Smooth muscle cell (in vitro differentiated cells): ENCODE measurements around the gene ZNF609. TPM values are rescaled to one million over a fixed set of nuclear protein-coding genes. Genes with fewer than 3 reads are reported as not detected.

ENCODE experiments used
- DNase-seq: peaks from one replicate; lab custom pipeline; 2025; ENCODE audit not compliant: unreplicated experiment; lab: John Stamatoyannopoulos, UW
- H2AFZ ChIP-seq: fragments of 200-600 bp; sonication (generic); 2 replicates; pipeline ENCODE4 v1.6.0; 2016; ENCODE audit warnings: antibody characterized with exemption, low read depth, mild to moderate bottlenecking
- H3F3A ChIP-seq: fragments of 200-600 bp; sonication (generic); 2 replicates; pipeline ENCODE4 v1.6.0; 2017; ENCODE audit warnings: antibody characterized with exemption, low read depth
- H3K27ac ChIP-seq: fragments of 200-600 bp; sonication (generic); 2 replicates; pipeline ENCODE4 v1.5.1; 2016; ENCODE audit warnings: low read depth, mild to moderate bottlenecking
- H3K27me3 ChIP-seq: fragments of 200-600 bp; sonication (generic); 2 replicates; pipeline ENCODE4 v1.6.1; 2016; ENCODE audit warnings: low read depth, mild to moderate bottlenecking
- H3K36me3 ChIP-seq: fragments of 200-600 bp; sonication (generic); 2 replicates; pipeline ENCODE4 v1.5.1; 2016; ENCODE audit warnings: low read depth
- H3K4me1 ChIP-seq: fragments of 200-600 bp; sonication (generic); 2 replicates; pipeline ENCODE4 v1.5.1; 2016; ENCODE audit warnings: low read depth
- H3K4me2 ChIP-seq: fragments of 200-600 bp; sonication (generic); 2 replicates; pipeline ENCODE4 v1.6.0; 2016; ENCODE audit warnings: mild to moderate bottlenecking
- H3K4me3 ChIP-seq: fragments of 200-600 bp; sonication (generic); 2 replicates; pipeline ENCODE4 v1.5.1; 2016; ENCODE audit warnings: mild to moderate bottlenecking
- H3K79me2 ChIP-seq: fragments of 200-600 bp; sonication (generic); 2 replicates; pipeline ENCODE4 v1.6.0; 2016; ENCODE audit warnings: low read depth, mild to moderate bottlenecking
- H3K9ac ChIP-seq: fragments of 200-600 bp; sonication (generic); 2 replicates; pipeline ENCODE4 v1.6.0; 2016; ENCODE audit warnings: low read depth
- H3K9me3 ChIP-seq: fragments of 200-600 bp; sonication (generic); replicated peaks from 2 replicates; pipeline ENCODE4 v1.5.1; 2016; ENCODE audit warnings: low read depth
- H4K20me1 ChIP-seq: fragments of 200-600 bp; sonication (generic); 2 replicates; pipeline ENCODE4 v1.6.0; 2016; ENCODE audit warnings: low read depth
- CTCF ChIP-seq: fragments of 200-600 bp; sonication (generic); IDR thresholded peaks from 2 replicates; pipeline ENCODE4 v1.5.1; 2017; ENCODE audit warnings: borderline replicate concordance, mild to moderate bottlenecking, antibody characterized with exemption; ENCODE audit not compliant: insufficient read depth, poor library complexity, severe bottlenecking
- WGBS: methylation state at CpG from one replicate; pipeline ENCODE4 v1.1.7; 2016; ENCODE audit warnings: low lambda C conversion rate; 5-methylcytosine and 5-hydroxymethylcytosine counted together
- polyA plus RNA-seq: library from polyadenylated mRNA; unstranded; fragments of >200 nt; fragmentation: Nextera tagmentation; extraction: Ambion mirVana; gene quantifications from 2 replicates; pipeline ENCODE4 v1.2.1, GENCODE V29; 2016
- total RNA-seq: library from RNA; depleted of rRNA; stranded (reverse); fragments of >200 nt; gene quantifications from 2 replicates; pipeline ENCODE4 v1.2.3, GENCODE V29; 2014

Gene ZNF609
- total and polyA plus RNA-seq, 2 experiments from 2014 or later: 9.9 to 15.6 TPM

DNA sequence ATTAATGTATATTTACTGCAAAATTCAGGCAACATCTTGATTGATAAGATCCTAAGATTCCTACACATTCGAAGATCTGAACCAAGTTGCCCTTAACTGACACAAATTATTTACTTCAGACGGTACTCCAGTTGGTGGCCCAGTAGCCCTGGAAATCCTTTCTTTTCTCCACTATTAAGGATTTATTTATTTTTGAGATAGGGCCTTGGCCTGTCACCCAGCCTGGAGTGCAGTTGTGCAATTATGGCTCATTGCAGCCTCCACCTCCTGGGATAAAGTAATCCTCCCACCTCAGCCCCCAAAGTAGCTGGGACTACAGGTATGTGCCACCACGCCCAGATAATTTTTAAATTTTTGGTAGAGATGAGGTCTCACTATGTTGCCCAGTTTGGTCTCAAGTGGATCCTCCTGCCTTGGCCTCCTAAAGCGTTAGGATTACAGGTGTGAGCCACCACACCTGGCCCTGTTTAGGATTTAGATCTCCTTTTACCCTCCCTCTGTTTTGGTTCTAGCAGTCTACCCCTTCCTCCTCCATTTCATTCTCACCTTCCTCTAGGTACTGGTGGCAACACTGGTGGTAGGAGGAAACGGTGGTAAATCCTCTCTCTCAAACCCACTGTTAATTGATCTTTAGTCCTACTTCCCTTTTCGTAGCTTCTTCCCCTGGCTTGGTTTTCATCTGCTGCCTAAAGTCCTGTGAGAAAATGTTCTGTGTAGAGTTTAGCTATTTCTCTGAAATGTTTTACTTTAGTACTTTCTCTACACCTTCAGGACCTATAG lies 12.7 kb upstream of the ZNF609 start:
- H3K27ac ChIP-seq: no peak overlapping the region
- H3K4me1 ChIP-seq: peaks cover 17% of the 10 kb centered on the region
- TF ChIP-seq CTCF: no peak
- no peak overlapping the region for H3K4me3 ChIP-seq
- no peaks in the 10 kb centered on the region for H3F3A ChIP-seq
- H3K79me2 ChIP-seq: no peaks in the 10 kb centered on the region
- no peaks in the 10 kb centered on the region for H3K27me3 ChIP-seq
- H3K9me3 ChIP-seq: no peaks in the 10 kb centered on the region
- DNase-seq: no peak
- WGBS: 98% methylated on average over 6 of the region's 6 CpGs
- peaks cover 20% of the 10 kb centered on the region for H4K20me1 ChIP-seq
- H2AFZ ChIP-seq: no peak overlapping the region
- H3K4me2 ChIP-seq: no peak overlapping the region
- H3K36me3 ChIP-seq: no peaks in the 10 kb centered on the region
- H3K9ac ChIP-seq: no peak overlapping the region

- no peak overlapping the region for H3K4me2 ChIP-seq
- H3K4me1 ChIP-seq: peaks cover 37% of the 10 kb centered on the region
- H2AFZ ChIP-seq: no peak overlapping the region
- WGBS: 93% methylated on average over 6 of the region's 6 CpGs
- no peak overlapping the region for H3K9ac ChIP-seq
- H3K79me2 ChIP-seq: no peaks in the 10 kb centered on the region
- no peaks in the 10 kb centered on the region for H3K36me3 ChIP-seq
- DNase-seq: no peak
- no peak overlapping the region for H3K27ac ChIP-seq
- H3K27me3 ChIP-seq: no peaks in the 10 kb centered on the region
- no peak for TF ChIP-seq CTCF
- no peaks in the 10 kb centered on the region for H3K9me3 ChIP-seq
- no peak overlapping the region for H3K4me3 ChIP-seq
- peaks cover 5% of the 10 kb centered on the region for H3F3A ChIP-seq
- H4K20me1 ChIP-seq: peaks cover 9% of the 10 kb centered on the region
Measured at GRCh38 chr15:64452988-64453688, 7.2 kb upstream of the ZNF609 start.

- no peak overlapping the region for H3K27ac ChIP-seq
- H3K4me1 ChIP-seq: peaks cover 37% of the 10 kb centered on the region
- H4K20me1 ChIP-seq: peaks cover 9% of the 10 kb centered on the region
- TF ChIP-seq CTCF: no peak
- no peak overlapping the region for H3K4me3 ChIP-seq
- H3F3A ChIP-seq: peaks cover 5% of the 10 kb centered on the region
- H2AFZ ChIP-seq: no peak overlapping the region
- H3K36me3 ChIP-seq: no peaks in the 10 kb centered on the region
- H3K9me3 ChIP-seq: no peaks in the 10 kb centered on the region
- no peaks in the 10 kb centered on the region for H3K79me2 ChIP-seq
- no peak for DNase-seq
- H3K4me2 ChIP-seq: no peak overlapping the region
- WGBS: 100% methylated on average over 1 of the region's 1 CpG
- H3K27me3 ChIP-seq: no peaks in the 10 kb centered on the region
- H3K9ac ChIP-seq: no peak overlapping the region
Measured at GRCh38 chr15:64453689-64454037, 6.7 kb upstream of the ZNF609 start.
